ENCODE results near the gene SPEM3. TPM values are rescaled to one million over a fixed set of nuclear protein-coding genes. Genes with fewer than 3 reads are reported as not detected.
A peak's percentile ranks its signal among the peaks of the same experiment; 100 is the strongest.

SPEM3 gene
- polyA plus RNA-seq, 3 donors: not detected

GRCh38 chr17:7439462-7440112, 10.9 kb downstream of the SPEM3 start, which contains the start of gene FGF11:
Gene FGF11, plus strand, starts transcription at chr17:7439512. Its CDS starts 109 bp downstream, at chr17:7439621.
- H3K9ac ChIP-seq (ENCODE audit: insufficient read depth, low read length, poor library complexity, severe bottlenecking): no peak within 1 kb of the TSS
- DNase-seq: no peak

More at GRCh38 chr17:7439462-7440112, 10.9 kb downstream of the SPEM3 start, which contains the start of gene FGF11:
- WGBS (ENCODE audit: insufficient coverage): 2% methylated on average over 46 of the region's 50 CpGs
- Histone ChIP-seq H3K4me3 (replicated peaks in 1 of 3; ENCODE audit: low read depth in 2 of 3, low read length in 3 of 3) (peak within 1 kb of the TSS in 2 of 3 experiments; percentile 32 to 95), H3K4me1 (ENCODE audit: control insufficient read depth in 1 of 2, insufficient read depth in 2 of 2, low read length in 2 of 2) (peaks cover 52 to 58% of the 10 kb centered on the region in 2 donors), H3K79me2 (ENCODE audit: insufficient read depth, low read length) (peaks cover 8% of the 10 kb centered on the region), H3K4me2 (replicated peaks; ENCODE audit: extremely low read depth, low read length, poor library complexity, severe bottlenecking) (peak within 1 kb of the TSS; percentile 99), H3K36me3 (replicated peaks in 1 of 2; ENCODE audit: control insufficient read depth in 1 of 2, insufficient read depth in 2 of 2, low read length in 2 of 2) (no peaks in the 10 kb centered on the region), H2AFZ (ENCODE audit: insufficient read depth, low read depth, low read length, poor library complexity, severe bottlenecking) (peak within 1 kb of the TSS; percentile 75), H3K27me3 (ENCODE audit: control insufficient read depth in 2 of 2, insufficient read depth in 2 of 2, low read length in 2 of 2) (peaks cover 29 to 60% of the 10 kb centered on the region in 2 donors), H3K9me3 (replicated peaks in 1 of 2; ENCODE audit: control insufficient read depth in 1 of 2, insufficient read depth in 1 of 2, low read length in 2 of 2) (peaks cover 0 to 18% of the 10 kb centered on the region in 2 donors), H3K27ac (ENCODE audit: low read depth in 1 of 2, low read length in 2 of 2) (no peak within 1 kb of the TSS), H4K20me1 (ENCODE audit: insufficient read depth, low read length) (peaks cover 29% of the 10 kb centered on the region)
- TF ChIP-seq CTCF (IDR thresholded peaks at IDR 0.05): no peak
- Mint-ChIP-seq H3K9me3 (peaks cover 0 to 17% (median 8%) of the 10 kb centered on the region in 7 donors), H3K27me3 (ENCODE audit: low read depth in 3 of 3) (peaks cover 51 to 73% (median 64%) of the 10 kb centered on the region in 3 donors), H3K27ac (peak within 1 kb of the TSS in 2 of 7 donors; percentile 40 to 59), H3K4me3 (peak within 1 kb of the TSS; percentile 69 to 91), H3K36me3 (peaks cover 10 to 17% of the 10 kb centered on the region in 2 donors), H3K4me1 (peaks cover 51% of the 10 kb centered on the region)
- intact Hi-C loops (cut with micrococcal nuclease): loop anchor here (1.0 to 10.0 kb wide), 5 partner anchors 46 to 245 kb away; partner anchors contain the start of genes SENP3 (in 2 of the 2), MPDU1 (in 1 of the 2), TP53 (in 1 of the 2) and WRAP53 (in 1 of the 2)
